GM18520 (cell line): Measurements from ENCODE around the gene IRGQ.

ENCODE experiments used
- ATAC-seq: cut with Tn5 transposase; IDR thresholded peaks from one replicate; pipeline ENCODE4 v1.9.1; 2021; ENCODE audit not compliant: unreplicated experiment

The IRGQ gene

DNA sequence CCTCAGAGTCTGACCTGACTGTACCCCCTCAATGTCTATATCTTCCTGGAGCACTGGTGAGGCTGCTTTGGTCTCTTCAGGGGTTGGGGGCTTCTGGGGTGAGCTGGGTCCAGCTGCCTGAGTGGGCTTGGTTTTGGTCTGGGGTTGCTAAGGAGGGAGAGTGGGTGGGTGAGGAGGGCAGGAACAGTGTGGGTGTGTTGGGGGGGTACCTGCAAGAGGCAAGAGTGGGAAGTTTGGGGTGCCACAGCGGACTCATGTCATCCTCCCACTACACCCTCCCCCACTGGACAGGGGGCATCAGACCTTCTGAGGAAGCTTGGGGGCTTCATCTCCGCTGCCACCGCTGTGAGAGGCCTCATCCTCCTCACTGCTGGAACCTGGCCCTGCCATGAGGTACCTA lies 49.4 kb downstream of the IRGQ start:
- ATAC-seq = no peak

DNA sequence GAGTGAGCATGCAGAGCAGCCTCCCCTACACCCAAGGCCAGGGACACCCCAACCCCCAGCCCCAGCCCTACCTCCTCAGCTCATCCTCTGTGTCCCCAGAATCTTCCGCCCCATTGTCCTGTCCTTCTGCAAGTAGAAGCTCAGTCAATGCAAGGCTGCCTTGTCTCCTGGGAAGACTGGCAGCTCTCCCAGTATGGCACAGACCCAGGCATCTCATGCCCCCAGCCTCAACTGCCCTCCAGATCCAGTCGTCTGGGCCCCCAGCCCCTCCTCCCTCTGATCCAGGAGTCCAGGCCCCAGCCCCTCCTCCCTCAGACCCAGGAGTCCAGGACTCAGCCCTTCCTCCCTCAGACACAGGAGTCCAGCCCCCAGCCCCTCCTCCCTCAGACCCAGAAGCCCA lies 50.0 kb downstream of the IRGQ start:
- ATAC-seq = no peak

DNA sequence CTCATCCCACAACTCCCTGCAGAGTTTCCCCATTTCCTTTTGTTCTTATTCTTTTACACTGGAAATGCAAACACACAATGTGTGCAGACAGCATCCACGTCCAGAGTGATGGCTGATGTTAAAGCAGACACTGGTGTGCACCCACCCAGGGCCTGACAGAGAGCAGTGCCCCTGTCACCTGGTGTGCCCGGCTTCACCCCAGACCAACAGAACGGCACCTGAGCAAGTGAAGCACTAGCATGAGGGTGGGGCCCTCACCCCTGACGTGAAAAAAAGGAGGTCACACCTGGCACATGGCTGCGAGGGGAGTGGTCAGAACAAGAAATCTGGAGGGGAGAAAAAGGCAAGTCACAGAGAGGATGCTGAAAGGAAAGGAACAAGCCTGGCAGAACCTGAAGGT lies 50.7 kb downstream of the IRGQ start:
- ATAC-seq = no peak

DNA sequence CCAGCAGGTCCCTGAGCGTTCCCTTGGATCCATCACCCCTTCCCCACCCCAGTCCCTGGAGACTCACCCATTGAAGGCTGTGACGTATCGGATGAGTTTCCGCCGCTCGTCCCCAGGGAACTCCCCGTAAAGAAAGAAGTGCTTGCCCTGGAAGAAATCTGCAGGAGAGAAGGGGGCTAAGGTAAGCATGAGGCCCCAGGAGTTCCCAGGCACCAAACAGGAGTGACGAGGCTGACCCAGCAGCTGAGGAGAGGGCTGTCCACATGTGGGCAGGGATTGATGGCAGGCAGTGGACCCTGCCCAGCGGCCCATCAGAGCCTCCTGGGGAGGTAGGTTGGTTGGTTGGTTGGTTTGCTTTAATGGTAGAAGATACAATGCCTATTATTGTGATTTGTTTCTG lies 51.9 kb downstream of the IRGQ start:
- ATAC-seq = no peak

DNA sequence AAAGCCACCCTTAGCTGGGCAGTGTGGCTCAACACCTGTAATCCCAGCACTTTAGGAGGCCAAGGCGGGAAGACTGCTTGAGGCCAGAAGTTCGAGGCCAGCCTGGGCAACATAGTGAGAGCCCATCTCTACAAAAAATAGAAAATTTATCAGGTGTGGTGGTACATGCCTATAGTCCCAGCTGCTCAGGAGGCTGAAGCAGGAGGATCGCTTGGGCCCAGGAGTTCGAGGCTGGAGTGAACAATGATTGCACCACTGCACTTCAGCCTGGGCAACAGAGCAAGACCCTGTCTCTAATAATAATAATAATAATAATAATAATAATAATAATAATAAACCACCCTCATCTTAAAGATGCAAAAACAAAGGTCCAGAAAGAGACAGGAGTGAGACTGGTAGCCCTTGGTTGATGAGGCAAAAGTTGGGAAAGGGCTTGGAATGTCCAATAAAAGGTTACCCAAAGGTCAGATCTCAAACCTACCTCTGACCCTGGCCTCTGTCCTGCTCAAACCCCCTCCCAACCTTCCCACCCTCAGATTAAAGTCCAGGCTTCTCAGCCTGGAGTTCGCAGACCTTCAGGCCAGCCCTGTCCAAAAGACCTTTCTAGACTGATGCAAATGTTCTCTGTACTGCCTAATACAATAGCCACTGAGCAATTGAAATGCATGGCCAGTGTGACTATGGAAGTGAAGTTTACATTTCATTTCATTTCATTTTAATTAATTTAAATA lies 53.8 kb downstream of the IRGQ start:
- no peak for ATAC-seq

DNA sequence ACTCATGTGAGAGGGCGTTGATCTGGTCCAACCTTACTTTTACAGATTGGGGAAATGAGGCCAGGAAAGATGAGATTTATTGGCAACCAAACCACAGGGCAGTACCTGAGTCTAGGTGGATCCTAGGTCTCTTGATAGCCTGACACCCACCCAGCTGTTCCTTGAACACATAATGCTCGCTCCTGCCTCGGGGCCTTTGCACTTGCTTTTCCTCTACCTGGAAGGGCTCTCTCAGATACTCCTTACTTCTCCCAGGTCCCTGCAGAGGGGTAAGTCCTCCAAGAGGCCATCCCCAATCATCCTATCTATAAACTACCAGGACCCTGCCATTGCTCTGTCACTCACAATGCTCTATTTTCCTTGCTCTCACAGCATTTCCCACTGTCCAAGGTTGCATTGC lies 55.6 kb downstream of the IRGQ start:
- ATAC-seq = no peak

- ATAC-seq = no peak
Observed at GRCh38 chr19:43538922-43539321, 57.0 kb downstream of the IRGQ start.

GRCh38 chr19:43534816-43535761 lies 60.8 kb downstream of the IRGQ start:
- ATAC-seq = no peak
